ENCODE measurements around the gene ITGA8.

GRCh38 chr10:15543994-15544393, 175.7 kb downstream of the ITGA8 start:
- no peak for TF ChIP-seq POLR2AphosphoS5 (IDR thresholded peaks at IDR 0.05)
- TF ChIP-seq CTCF (IDR thresholded peaks at IDR 0.05 in 8 of 11, conservative IDR thresholded peaks at IDR 0.05 in 3 of 11): no peak
- no peak for TF ChIP-seq POLR2A (IDR thresholded peaks at IDR 0.05)

Measured in spleen (tissue), 7 donors.